Lung microvascular endothelial cell (primary cell): ENCODE data around the gene C8A. TPM values are rescaled to one million over a fixed set of nuclear protein-coding genes. Genes with fewer than 3 reads are reported as not detected.

ENCODE experiments used
- DNase-seq, 2 donors: peaks; one replicate each; pipeline versions ENCODE4 v3.0.0 to v3.0.0-alpha.2; 2010; ENCODE audit warnings: low read depth in 2 of 2
- total RNA-seq: library from RNA; depleted of rRNA; stranded (reverse); fragments of >200 nt; gene quantifications from 2 replicates; pipeline ENCODE4 v1.2.1, GENCODE V29; 2014

The C8A gene
- total RNA-seq, 1 donor from 2014 or later: not detected

- no peak for DNase-seq
These were observed 69.5 kb downstream of the C8A start for GRCh38 chr1:56924116-56924515.

- no peak for DNase-seq
These were observed 70.6 kb downstream of the C8A start for GRCh38 chr1:56925193-56925592.

GRCh38 chr1:56927171-56927570 is 72.6 kb downstream of the C8A start:
- no peak for DNase-seq

- DNase-seq: no peak
These were observed 73.4 kb downstream of the C8A start for GRCh38 chr1:56927986-56928385.

GRCh38 chr1:56929492-56929891 is 74.9 kb downstream of the C8A start:
- DNase-seq: no peak

GRCh38 chr1:56931211-56931610 is 76.6 kb downstream of the C8A start:
- DNase-seq: no peak

- no peak for DNase-seq
These were observed 77.1 kb downstream of the C8A start for GRCh38 chr1:56931686-56932085.

- no peak for DNase-seq
These were observed 78.6 kb downstream of the C8A start for GRCh38 chr1:56933161-56933560.

GRCh38 chr1:56933606-56934005 is 79.0 kb downstream of the C8A start:
- no peak for DNase-seq

- DNase-seq: no peak
These were observed 79.9 kb downstream of the C8A start for GRCh38 chr1:56934430-56935060.

GRCh38 chr1:56938646-56939045 is 84.0 kb downstream of the C8A start:
- DNase-seq: no peak

- no peak for DNase-seq
These were observed 84.6 kb downstream of the C8A start for GRCh38 chr1:56939209-56939608.

- no peak for DNase-seq
These were observed 85.4 kb downstream of the C8A start for GRCh38 chr1:56940039-56940438.

GRCh38 chr1:56948403-56949023 is 93.9 kb downstream of the C8A start:
- no peak for DNase-seq

- no peak for DNase-seq
These were observed 97.9 kb downstream of the C8A start for GRCh38 chr1:56952501-56952900.

- no peak for DNase-seq
These were observed 98.8 kb downstream of the C8A start for GRCh38 chr1:56953386-56953785.

- no peak for DNase-seq
These were observed 100.1 kb downstream of the C8A start for GRCh38 chr1:56954664-56955063.

- DNase-seq: no peak
These were observed 103.3 kb downstream of the C8A start for GRCh38 chr1:56957931-56958330.

GRCh38 chr1:56958526-56958925 is 103.9 kb downstream of the C8A start:
- no peak for DNase-seq

GRCh38 chr1:56961426-56961825 is 106.8 kb downstream of the C8A start:
- DNase-seq: peak; percentile 8 to 78

GRCh38 chr1:56963667-56964066 is 109.1 kb downstream of the C8A start:
- DNase-seq: no peak

GRCh38 chr1:56964349-56965017 is 109.9 kb downstream of the C8A start:
- DNase-seq: no peak

GRCh38 chr1:56965191-56965590 is 110.6 kb downstream of the C8A start:
- DNase-seq: no peak
